HG02973 (cell line): ENCODE measurements around the gene HOXD12.

ENCODE experiments used
- ATAC-seq: cut with Tn5 transposase; IDR thresholded peaks from one replicate; pipeline ENCODE4 v1.9.1; 2021; ENCODE audit warnings: moderate library complexity; ENCODE audit not compliant: unreplicated experiment

The HOXD12 gene

GRCh38 chr2:176130957-176131847 is 31.6 kb downstream of the HOXD12 start:
- no peak for ATAC-seq

- no peak for ATAC-seq
Observed at GRCh38 chr2:176131848-176132158, 32.2 kb downstream of the HOXD12 start.

GRCh38 chr2:176132205-176133171 is 32.9 kb downstream of the HOXD12 start:
- ATAC-seq: no peak

- ATAC-seq: no peak
Observed at GRCh38 chr2:176133389-176133788, 33.8 kb downstream of the HOXD12 start.

- no peak for ATAC-seq
Observed at GRCh38 chr2:176134035-176134434, 34.4 kb downstream of the HOXD12 start.

- no peak for ATAC-seq
Observed at GRCh38 chr2:176135035-176135440, 35.4 kb downstream of the HOXD12 start.

- no peak for ATAC-seq
Observed at GRCh38 chr2:176136374-176137251, 37.0 kb downstream of the HOXD12 start.

GRCh38 chr2:176137252-176137580 is 37.6 kb downstream of the HOXD12 start:
- no peak for ATAC-seq

- ATAC-seq: no peak
Observed at GRCh38 chr2:176137906-176138305, 38.3 kb downstream of the HOXD12 start.

- no peak for ATAC-seq
Observed at GRCh38 chr2:176138526-176138922, 38.9 kb downstream of the HOXD12 start.

GRCh38 chr2:176138923-176139660 is 39.5 kb downstream of the HOXD12 start:
- ATAC-seq: no peak

- ATAC-seq: no peak
Observed at GRCh38 chr2:176139661-176140512, 40.3 kb downstream of the HOXD12 start.

GRCh38 chr2:176140513-176141317 is 41.1 kb downstream of the HOXD12 start:
- ATAC-seq: peak; percentile 92

- ATAC-seq: no peak
Observed at GRCh38 chr2:176142281-176142680, 42.7 kb downstream of the HOXD12 start.

GRCh38 chr2:176145085-176145969 is 45.7 kb downstream of the HOXD12 start:
- ATAC-seq: no peak

GRCh38 chr2:176146101-176146500 is 46.5 kb downstream of the HOXD12 start:
- ATAC-seq: no peak

GRCh38 chr2:176146645-176147044 is 47.0 kb downstream of the HOXD12 start:
- ATAC-seq: no peak
